OCI-LY7 (cell line): ENCODE measurements around the gene NIM1K. TPM values are rescaled to one million over a fixed set of nuclear protein-coding genes. Genes with fewer than 3 reads are reported as not detected.

Source experiments
- BruUV-seq: library from RNA; stranded (reverse); fragments of 400-500 nt; replicated peaks from 2 replicates; lab custom pipeline; 2021; lab: Mats Ljungman, UMichigan
- CTCF ChIA-PET: fragments of 300-600 bp; sonication (Branson Sonifier 250); formaldehyde crosslinking; loops from one replicate; lab custom pipeline; 2022; ENCODE audit warnings: antibody characterized with exemption; ENCODE audit not compliant: unreplicated experiment; lab: Charles Lee
- POLR2A ChIA-PET: fragments of 300-600 bp; sonication (Branson Sonifier 250); formaldehyde crosslinking; loops from one replicate; lab custom pipeline; 2022; ENCODE audit warnings: antibody characterized with exemption; lab: Charles Lee
- DNase-seq: peaks from one replicate; pipeline ENCODE4 v3.0.0-alpha.2; 2015; ENCODE audit warnings: low spot score
- H2AFZ ChIP-seq: fragments of 200-600 bp; sonication (generic), shearing (Covaris generic); 2 replicates; pipeline ENCODE4 v1.6.1; 2014; ENCODE audit warnings: mild to moderate bottlenecking, antibody characterized with exemption, low read length, moderate library complexity
- H3K27ac ChIP-seq: fragments of 200-600 bp; sonication (generic); 2 replicates; pipeline ENCODE4 v1.5.1; 2014; ENCODE audit warnings: mixed run types, low read depth, mild to moderate bottlenecking, moderate library complexity, low read length, inconsistent platforms; ENCODE audit not compliant: poor library complexity, severe bottlenecking
- H3K36me3 ChIP-seq: fragments of 200-600 bp; sonication (generic); 2 replicates; pipeline ENCODE4 v1.6.1; 2014; ENCODE audit warnings: mild to moderate bottlenecking, antibody characterized with exemption, low read length, moderate library complexity, mixed read lengths; ENCODE audit not compliant: insufficient read depth
- H3K4me1 ChIP-seq: fragments of 200-600 bp; sonication (generic); 2 replicates; pipeline ENCODE4 v1.5.1; 2014; ENCODE audit warnings: mild to moderate bottlenecking, low read length; ENCODE audit not compliant: insufficient read depth, poor library complexity, severe bottlenecking
- H3K4me2 ChIP-seq: fragments of 200-600 bp; sonication (generic); 2 replicates; pipeline ENCODE4 v1.6.1; 2014; ENCODE audit warnings: mild to moderate bottlenecking, low read length
- H3K4me3 ChIP-seq: fragments of 200-600 bp; sonication (generic); 2 replicates; pipeline ENCODE4 v1.5.1; 2014; ENCODE audit warnings: mild to moderate bottlenecking, low read depth, low read length; ENCODE audit not compliant: poor library complexity, severe bottlenecking
- H3K79me2 ChIP-seq: fragments of 200-600 bp; sonication (generic); 2 replicates; pipeline ENCODE4 v1.6.1; 2016; ENCODE audit warnings: low read depth, mild to moderate bottlenecking, low read length, moderate library complexity, mixed read lengths; ENCODE audit not compliant: insufficient read depth
- H3K9me2 ChIP-seq: fragments of 200-600 bp; sonication (generic); 2 replicates; pipeline ENCODE4 v1.6.1; 2016; ENCODE audit warnings: mild to moderate bottlenecking, low read length, mixed read lengths; ENCODE audit not compliant: insufficient read depth
- H3K9me3 ChIP-seq: fragments of 200-600 bp; sonication (generic); 2 replicates; pipeline ENCODE4 v1.6.1; 2014; ENCODE audit warnings: mild to moderate bottlenecking, mixed run types, low read length, mixed read lengths
- H4K20me1 ChIP-seq: fragments of 200-600 bp; sonication (generic); 2 replicates; pipeline ENCODE4 v1.6.1; 2014; ENCODE audit warnings: mild to moderate bottlenecking, antibody characterized with exemption, low read length, moderate library complexity, mixed read lengths; ENCODE audit not compliant: insufficient read depth
- CTCF ChIP-seq: fragments of 200-600 bp; sonication (generic); conservative IDR thresholded peaks from 2 replicates; pipeline ENCODE4 v1.5.1; 2014; ENCODE audit warnings: mild to moderate bottlenecking, antibody characterized with exemption, low read length, moderate library complexity, mixed read lengths
- EZH2phosphoT487 ChIP-seq: fragments of 200-600 bp; sonication (generic); IDR thresholded peaks from 2 replicates; pipeline ENCODE4 v1.6.1; 2018; ENCODE audit warnings: low read depth, borderline replicate concordance, mild to moderate bottlenecking, mixed run types, antibody characterized with exemption, low read length, moderate library complexity, mixed read lengths
- intact Hi-C: fragments of 100-400 bp; cut with micrococcal nuclease; formaldehyde crosslinking; loops from one replicate; pipeline ENCODE4 v1.10.0; 2022; ENCODE audit not compliant: unreplicated experiment
- total RNA-seq, 2 experiments: library from RNA; depleted of rRNA in 1 of 2; stranded (reverse); fragments of >200 nt in 1 of 2; shearing (Covaris generic) in 1 of 2; gene quantifications; 2 replicates each; pipeline ENCODE4 v1.2.3, GENCODE V29; 2014 to 2022

NIM1K gene
- total RNA-seq, 2 experiments from 2014 or later = 0.41 to 0.68 TPM

- POLR2A ChIA-PET = interaction anchor here (1.0 kb wide), 1 partner anchor 21 kb away, joined by 3 read pairs; no protein-coding TSS in a partner anchor
- Histone ChIP-seq H3K4me2 (no peak overlapping the region), H3K9me2 (no peaks in the 10 kb centered on the region), H3K4me3 (no peak overlapping the region), H4K20me1 (no peaks in the 10 kb centered on the region), H3K27ac (no peak overlapping the region), H3K36me3 (no peaks in the 10 kb centered on the region), H3K9me3 (no peaks in the 10 kb centered on the region), H2AFZ (no peak overlapping the region), H3K4me1 (no peaks in the 10 kb centered on the region), H3K79me2 (no peaks in the 10 kb centered on the region)
- DNase-seq = no peak
- BruUV-seq = no TSS peak
- TF ChIP-seq EZH2phosphoT487 (no peak), CTCF (no peak)
- intact Hi-C loops = no loop called here
- CTCF ChIA-PET = no interaction called here
These were observed 53.0 kb downstream of the NIM1K start for GRCh38 chr5:43244823-43245565.

- no peak for DNase-seq
- intact Hi-C loops = no loop called here
- no peak overlapping the region for H3K4me3 ChIP-seq
- no peaks in the 10 kb centered on the region for H3K79me2 ChIP-seq
- H3K4me2 ChIP-seq = no peak overlapping the region
- ChIA-PET POLR2A (no interaction called here), CTCF (no interaction called here)
- no peaks in the 10 kb centered on the region for H3K4me1 ChIP-seq
- no peak overlapping the region for H2AFZ ChIP-seq
- H4K20me1 ChIP-seq = no peaks in the 10 kb centered on the region
- H3K27ac ChIP-seq = no peak overlapping the region
- no peaks in the 10 kb centered on the region for H3K9me3 ChIP-seq
- BruUV-seq = no TSS peak
- H3K9me2 ChIP-seq = no peaks in the 10 kb centered on the region
- no peak for TF ChIP-seq CTCF
- no peak for TF ChIP-seq EZH2phosphoT487
- H3K36me3 ChIP-seq = no peaks in the 10 kb centered on the region
These were observed 53.8 kb downstream of the NIM1K start for GRCh38 chr5:43245724-43246385.

GRCh38 chr5:43251754-43252153 lies 59.7 kb downstream of the NIM1K start:
- CTCF ChIA-PET = no interaction called here
- POLR2A ChIA-PET = interaction anchor here (0.6 to 1.6 kb wide), 4 partner anchors 15 to 233 kb away, joined by 3 to 5 read pairs (median 3); no protein-coding TSS in a partner anchor
- Histone ChIP-seq H3K4me3 (no peak overlapping the region), H3K4me2 (no peak overlapping the region), H3K9me3 (no peaks in the 10 kb centered on the region), H2AFZ (no peak overlapping the region), H3K27ac (no peak overlapping the region), H3K4me1 (no peaks in the 10 kb centered on the region), H3K36me3 (no peaks in the 10 kb centered on the region), H4K20me1 (no peaks in the 10 kb centered on the region), H3K79me2 (no peaks in the 10 kb centered on the region), H3K9me2 (no peaks in the 10 kb centered on the region)
- intact Hi-C loops = no loop called here
- DNase-seq = no peak
- TF ChIP-seq CTCF = no peak
- no peak for TF ChIP-seq EZH2phosphoT487
- no TSS peak for BruUV-seq
